Measurements from ENCODE around the gene CHRDL1.

The CHRDL1 gene

DNA sequence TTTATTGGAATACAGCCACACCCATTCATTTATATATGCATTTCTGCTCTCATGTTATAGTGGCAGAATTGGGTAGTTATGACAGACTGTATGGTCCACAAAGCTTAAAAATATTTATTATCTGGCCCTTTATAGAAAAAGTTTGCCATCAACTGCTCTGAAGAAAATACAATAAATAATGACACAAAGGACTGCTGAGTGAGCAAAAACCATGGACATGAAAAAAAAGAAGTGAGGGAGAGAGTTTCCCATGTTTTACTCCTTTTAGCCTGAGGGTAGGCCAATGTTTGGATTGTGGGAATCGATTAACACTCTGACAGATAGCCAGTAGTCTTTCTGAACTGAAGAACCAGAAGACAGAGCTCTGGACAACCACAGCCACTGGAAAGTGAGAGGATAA, 149.2 kb downstream of the CHRDL1 start:
- H3K9me3 ChIP-seq (replicated peaks; ENCODE audit: low read length), result no peaks in the 10 kb centered on the region
- H3K4me3 ChIP-seq (ENCODE audit: low read length), result no peak overlapping the region
- H3K4me2 ChIP-seq (ENCODE audit: low read length), result no peak overlapping the region
- H3K4me1 ChIP-seq (ENCODE audit: control insufficient read depth, insufficient read depth, low read length), result no peaks in the 10 kb centered on the region
- H3K36me3 ChIP-seq (ENCODE audit: insufficient read depth, low read length), result no peaks in the 10 kb centered on the region
- H3K27me3 ChIP-seq (ENCODE audit: control insufficient read depth, insufficient read depth, low read length), result peaks cover 3% of the 10 kb centered on the region
- H3K9ac ChIP-seq (ENCODE audit: low read depth, low read length), result no peak overlapping the region
